ENCODE measurements around the gene NUB1.

GRCh38 chr7:151317936-151318335 is 23.7 kb upstream of the NUB1 start:
- no peak for TF ChIP-seq CTCF (IDR thresholded peaks at IDR 0.05)
- TF ChIP-seq POLR2A (IDR thresholded peaks at IDR 0.05), result no peak
